PC-3 (cell line): ENCODE results near the gene DOK5. TPM values are rescaled to one million over a fixed set of nuclear protein-coding genes. Genes with fewer than 3 reads are reported as not detected.

Experiments
- ATAC-seq: fragments of 200-7000 bp; cut with Tn5 transposase; 2 replicates; pipeline ENCODE4 v1.9.1; 2020; ENCODE audit warnings: mild to moderate bottlenecking, moderate library complexity
- BruUV-seq: library from RNA; stranded (reverse); fragments of 400-500 nt; replicated peaks from 2 replicates; lab custom pipeline; 2021; lab: Mats Ljungman, UMichigan
- CTCF ChIA-PET: fragments of 300-600 bp; sonication (Branson Sonifier 250); formaldehyde crosslinking; loops from one replicate; lab custom pipeline; 2022; ENCODE audit warnings: antibody characterized with exemption; lab: Charles Lee
- POLR2A ChIA-PET: fragments of 300-600 bp; sonication (Branson Sonifier 250); formaldehyde crosslinking; loops from one replicate; lab custom pipeline; 2022; ENCODE audit warnings: antibody characterized with exemption; ENCODE audit not compliant: unreplicated experiment; lab: Charles Lee
- DNase-seq: peaks from one replicate; pipeline ENCODE4 v3.0.0-alpha.2; 2015
- H2AFZ ChIP-seq: fragments of 300-600 bp; sonication (generic); 2 replicates; pipeline ENCODE4 v1.6.0; 2016; ENCODE audit warnings: antibody characterized with exemption, low read length
- H3F3A ChIP-seq: fragments of 300-600 bp; sonication (generic); one replicate; pipeline ENCODE4 v1.6.0; 2017; ENCODE audit warnings: antibody characterized with exemption, low read length, control low read depth, mild to moderate bottlenecking; ENCODE audit not compliant: unreplicated experiment
- H3K27ac ChIP-seq: fragments of 300-600 bp; sonication (generic); 2 replicates; pipeline ENCODE4 v1.5.1; 2016; ENCODE audit warnings: mild to moderate bottlenecking, low read length
- H3K27me3 ChIP-seq: fragments of 300-600 bp; sonication (generic); 2 replicates; pipeline ENCODE4 v1.6.1; 2016; ENCODE audit warnings: low read length, mixed read lengths
- H3K36me3 ChIP-seq: fragments of 300-600 bp; sonication (generic); 2 replicates; pipeline ENCODE4 v1.6.1; 2016; ENCODE audit warnings: low read depth, mixed run types, low read length, mixed read lengths
- H3K4me1 ChIP-seq: fragments of 300-600 bp; sonication (generic); 2 replicates; pipeline ENCODE4 v1.5.1; 2016; ENCODE audit warnings: low read length; ENCODE audit not compliant: insufficient read depth
- H3K4me2 ChIP-seq: fragments of 300-600 bp; sonication (generic); 2 replicates; pipeline ENCODE4 v1.6.0; 2016; ENCODE audit warnings: low read length
- H3K4me3 ChIP-seq: fragments of 300-600 bp; sonication (generic); 2 replicates; pipeline ENCODE4 v1.5.1; 2016; ENCODE audit warnings: mild to moderate bottlenecking, low read length, mixed read lengths
- H3K79me2 ChIP-seq: fragments of 300-600 bp; sonication (generic); 2 replicates; pipeline ENCODE4 v1.6.1; 2017; ENCODE audit warnings: low read length, mixed read lengths
- H3K9ac ChIP-seq: fragments of 300-600 bp; sonication (generic); 2 replicates; pipeline ENCODE4 v1.6.0; 2016; ENCODE audit warnings: mild to moderate bottlenecking, low read length
- H3K9me2 ChIP-seq: fragments of 300-600 bp; sonication (generic); replicated peaks from 2 replicates; pipeline ENCODE4 v1.6.1; 2016; ENCODE audit warnings: mixed run types, low read length, mixed read lengths
- H3K9me3 ChIP-seq: fragments of 300-600 bp; sonication (generic); 2 replicates; pipeline ENCODE4 v1.6.1; 2016; ENCODE audit warnings: low read length, mixed read lengths
- H4K20me1 ChIP-seq: fragments of 300-600 bp; sonication (generic); 2 replicates; pipeline ENCODE4 v1.6.1; 2016; ENCODE audit warnings: low read length, mixed read lengths
- EZH2 ChIP-seq: fragments of 300-600 bp; sonication (generic); IDR thresholded peaks from one replicate; pipeline ENCODE4 v1.6.1; 2017; ENCODE audit warnings: antibody characterized with exemption, mild to moderate bottlenecking, low read length; ENCODE audit not compliant: unreplicated experiment
- EZH2phosphoT487 ChIP-seq: fragments of 300-600 bp; sonication (generic); IDR thresholded peaks from 2 replicates; pipeline ENCODE4 v1.6.1; 2018; ENCODE audit warnings: mild to moderate bottlenecking, antibody characterized with exemption, low read length, borderline replicate concordance
- intact Hi-C: fragments of 100-400 bp; cut with micrococcal nuclease; formaldehyde crosslinking; loops from 2 replicates; pipeline ENCODE4 v1.9.0; 2023
- total RNA-seq: library from RNA; depleted of rRNA; stranded (reverse); fragments of >200 nt; gene quantifications from 2 replicates; pipeline ENCODE4 v1.2.3, GENCODE V29; 2014
- TF ChIP-seq, protein P1 (sequence below): fragments of 300-600 bp; sonication (generic); conservative IDR thresholded peaks from 2 replicates; pipeline ENCODE4 v1.5.1; 2017; ENCODE audit warnings: antibody characterized with exemption, low read depth, mild to moderate bottlenecking, low read length

DOK5 gene
- total RNA-seq, 1 experiment from 2014 or later: not detected

DNA sequence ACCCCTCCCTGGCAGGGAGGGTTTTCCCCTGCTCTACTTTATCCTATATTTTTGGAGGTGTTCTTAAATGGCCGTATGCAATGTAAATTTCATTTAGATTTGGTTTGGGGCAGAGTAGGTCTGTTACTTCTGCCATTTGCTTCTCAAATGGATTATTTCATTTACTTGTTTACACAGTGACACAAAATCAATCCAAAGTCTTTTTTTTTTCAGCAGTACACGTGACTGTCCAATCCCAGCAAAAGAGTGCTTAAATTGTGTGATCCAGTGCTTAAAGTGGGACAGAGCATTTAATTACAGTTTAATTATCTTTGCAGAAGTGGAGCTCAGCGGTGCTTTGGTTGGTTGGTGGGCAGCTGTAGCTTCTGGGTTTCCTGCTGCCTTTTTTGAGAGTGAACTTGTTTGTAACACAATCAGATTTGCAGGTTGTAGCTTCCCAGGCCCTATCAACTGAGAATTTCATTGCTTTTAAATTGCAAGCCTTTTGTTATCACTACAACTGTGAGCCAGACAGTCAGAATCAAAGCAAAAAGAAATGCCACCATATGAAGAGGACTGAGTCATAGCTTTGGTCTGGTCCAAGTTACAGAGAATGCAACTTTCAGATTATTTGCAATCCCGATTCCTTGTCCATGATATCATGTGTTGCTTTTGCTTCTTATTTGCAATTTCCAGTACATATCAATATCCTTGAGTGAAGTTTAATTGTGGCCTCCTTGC lies 216.9 kb downstream of the DOK5 start:
- no peak overlapping the region for H3K9ac ChIP-seq
- no peaks in the 10 kb centered on the region for H3K4me1 ChIP-seq
- no TSS peak for BruUV-seq
- ChIA-PET CTCF (no interaction called here), POLR2A (no interaction called here)
- no peaks in the 10 kb centered on the region for H3K9me3 ChIP-seq
- H3K4me3 ChIP-seq: no peak overlapping the region
- no peaks in the 10 kb centered on the region for H3K36me3 ChIP-seq
- H3K9me2 ChIP-seq: no peaks in the 10 kb centered on the region
- H4K20me1 ChIP-seq: no peaks in the 10 kb centered on the region
- intact Hi-C loops: no loop called here
- peaks cover 5% of the 10 kb centered on the region; the same call in 1 of the 2 replicates for H3K27me3 ChIP-seq
- H3K4me2 ChIP-seq: no peak overlapping the region
- no peaks in the 10 kb centered on the region for H3K79me2 ChIP-seq
- H3K27ac ChIP-seq: no peak overlapping the region
- DNase-seq: no peak
- TF ChIP-seq EZH2 (no peak), EZH2phosphoT487 (no peak)
- TF ChIP-seq, protein P1, sequence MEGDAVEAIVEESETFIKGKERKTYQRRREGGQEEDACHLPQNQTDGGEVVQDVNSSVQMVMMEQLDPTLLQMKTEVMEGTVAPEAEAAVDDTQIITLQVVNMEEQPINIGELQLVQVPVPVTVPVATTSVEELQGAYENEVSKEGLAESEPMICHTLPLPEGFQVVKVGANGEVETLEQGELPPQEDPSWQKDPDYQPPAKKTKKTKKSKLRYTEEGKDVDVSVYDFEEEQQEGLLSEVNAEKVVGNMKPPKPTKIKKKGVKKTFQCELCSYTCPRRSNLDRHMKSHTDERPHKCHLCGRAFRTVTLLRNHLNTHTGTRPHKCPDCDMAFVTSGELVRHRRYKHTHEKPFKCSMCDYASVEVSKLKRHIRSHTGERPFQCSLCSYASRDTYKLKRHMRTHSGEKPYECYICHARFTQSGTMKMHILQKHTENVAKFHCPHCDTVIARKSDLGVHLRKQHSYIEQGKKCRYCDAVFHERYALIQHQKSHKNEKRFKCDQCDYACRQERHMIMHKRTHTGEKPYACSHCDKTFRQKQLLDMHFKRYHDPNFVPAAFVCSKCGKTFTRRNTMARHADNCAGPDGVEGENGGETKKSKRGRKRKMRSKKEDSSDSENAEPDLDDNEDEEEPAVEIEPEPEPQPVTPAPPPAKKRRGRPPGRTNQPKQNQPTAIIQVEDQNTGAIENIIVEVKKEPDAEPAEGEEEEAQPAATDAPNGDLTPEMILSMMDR: no peak
- H3F3A ChIP-seq: no peaks in the 10 kb centered on the region
- ATAC-seq: no peak
- no peak overlapping the region for H2AFZ ChIP-seq

- TF ChIP-seq, protein P1: no peak
- TF ChIP-seq EZH2phosphoT487 (no peak), EZH2 (no peak)
- peaks cover 8% of the 10 kb centered on the region; the same call in 1 of the 2 replicates for H3K27me3 ChIP-seq
These were observed 219.1 kb downstream of the DOK5 start for GRCh38 chr20:54694516-54694915.

GRCh38 chr20:54698373-54698772 lies 223.0 kb downstream of the DOK5 start:
- CTCF ChIA-PET: no interaction called here

More at GRCh38 chr20:54694516-54694915, 219.1 kb downstream of the DOK5 start:
- H3K4me1 ChIP-seq: no peaks in the 10 kb centered on the region
- no peaks in the 10 kb centered on the region for H4K20me1 ChIP-seq
- no peak for ATAC-seq
- CTCF ChIA-PET: no interaction called here
- no peaks in the 10 kb centered on the region for H3F3A ChIP-seq
- no peaks in the 10 kb centered on the region for H3K36me3 ChIP-seq
- no peak for DNase-seq
- no peaks in the 10 kb centered on the region for H3K79me2 ChIP-seq
- no peaks in the 10 kb centered on the region for H3K9me2 ChIP-seq
- no peak overlapping the region for H2AFZ ChIP-seq
- no peak overlapping the region for H3K9ac ChIP-seq
- no peak overlapping the region for H3K4me2 ChIP-seq
- BruUV-seq: no TSS peak
- intact Hi-C loops: no loop called here
- POLR2A ChIA-PET: no interaction called here
- H3K4me3 ChIP-seq: no peak overlapping the region
- H3K9me3 ChIP-seq: no peaks in the 10 kb centered on the region
- H3K27ac ChIP-seq: no peak overlapping the region

More at GRCh38 chr20:54698373-54698772, 223.0 kb downstream of the DOK5 start:
- Histone ChIP-seq H3K4me3 (no peak overlapping the region), H3K9me3 (no peaks in the 10 kb centered on the region), H2AFZ (no peak overlapping the region), H3K36me3 (no peaks in the 10 kb centered on the region), H4K20me1 (no peaks in the 10 kb centered on the region), H3F3A (no peaks in the 10 kb centered on the region), H3K27ac (no peak overlapping the region), H3K79me2 (no peaks in the 10 kb centered on the region), H3K27me3 (peaks cover 4% of the 10 kb centered on the region; the same call in 1 of the 2 replicates), H3K4me1 (no peaks in the 10 kb centered on the region), H3K4me2 (no peak overlapping the region), H3K9ac (no peak overlapping the region), H3K9me2 (no peaks in the 10 kb centered on the region)
- BruUV-seq: no TSS peak
- TF ChIP-seq EZH2phosphoT487 (no peak), EZH2 (no peak)
- TF ChIP-seq, protein P1: no peak
- no peak for DNase-seq
- ATAC-seq: no peak
- intact Hi-C loops: no loop called here
- POLR2A ChIA-PET: no interaction called here
